GM19468 (cell line): ENCODE measurements around the gene CYB561A3.

ENCODE experiments used
- ATAC-seq: cut with Tn5 transposase; IDR thresholded peaks from one replicate; pipeline ENCODE4 v1.9.1; 2021; ENCODE audit warnings: mild to moderate bottlenecking, moderate library complexity, moderate number of reproducible peaks; ENCODE audit not compliant: unreplicated experiment; ENCODE audit errors: extremely low read depth

Gene CYB561A3

GRCh38 chr11:61332281-61332796 is 29.3 kb downstream of the CYB561A3 start:
- no peak for ATAC-seq

- no peak for ATAC-seq
Measured at GRCh38 chr11:61331651-61332050, 30.0 kb downstream of the CYB561A3 start.

GRCh38 chr11:61329871-61330270 is 31.8 kb downstream of the CYB561A3 start:
- ATAC-seq, result no peak

GRCh38 chr11:61328351-61328750 is 33.3 kb downstream of the CYB561A3 start:
- ATAC-seq, result no peak

GRCh38 chr11:61327669-61328071 is 34.0 kb downstream of the CYB561A3 start:
- no peak for ATAC-seq

GRCh38 chr11:61325649-61326414 is 35.9 kb downstream of the CYB561A3 start:
- ATAC-seq, result no peak

GRCh38 chr11:61315260-61315659 is 46.4 kb downstream of the CYB561A3 start:
- ATAC-seq, result no peak

- no peak for ATAC-seq
Measured at GRCh38 chr11:61310749-61311148, 50.9 kb downstream of the CYB561A3 start.

GRCh38 chr11:61309739-61310138 is 51.9 kb downstream of the CYB561A3 start:
- ATAC-seq, result no peak

GRCh38 chr11:61309141-61309540 is 52.5 kb downstream of the CYB561A3 start:
- no peak for ATAC-seq

- ATAC-seq, result no peak
Measured at GRCh38 chr11:61307354-61307753, 54.3 kb downstream of the CYB561A3 start.

GRCh38 chr11:61306221-61306620 is 55.5 kb downstream of the CYB561A3 start:
- no peak for ATAC-seq

- ATAC-seq, result no peak
Measured at GRCh38 chr11:61305417-61305816, 56.3 kb downstream of the CYB561A3 start.

- ATAC-seq, result no peak
Measured at GRCh38 chr11:61303725-61304124, 58.0 kb downstream of the CYB561A3 start.

GRCh38 chr11:61302550-61302949 is 59.1 kb downstream of the CYB561A3 start:
- ATAC-seq, result no peak
